H7 (cell line): ENCODE measurements around the gene PLA2G4B. TPM values are rescaled to one million over a fixed set of nuclear protein-coding genes. Genes with fewer than 3 reads are reported as not detected.
A peak's percentile ranks its signal among the peaks of the same experiment; 100 is the strongest.

ENCODE experiments used
- DNase-seq: peaks from one replicate; pipeline ENCODE4 v3.0.0; 2012
- H3K27me3 ChIP-seq: 2 replicates; pipeline ENCODE4 v1.6.0; 2011; ENCODE audit warnings: mild to moderate bottlenecking, low read length; ENCODE audit not compliant: control insufficient read depth, insufficient read depth
- H3K36me3 ChIP-seq: replicated peaks from 2 replicates; pipeline ENCODE4 v1.5.1; 2011; ENCODE audit warnings: low read length; ENCODE audit not compliant: control insufficient read depth, insufficient read depth
- H3K4me3 ChIP-seq: 2 replicates; pipeline ENCODE4 v1.5.1; 2011; ENCODE audit warnings: low read depth, mild to moderate bottlenecking, control low read depth, low read length, moderate library complexity; ENCODE audit not compliant: insufficient read depth
- total RNA-seq: library from RNA; depleted of rRNA; stranded (reverse); fragments of >200 nt; shearing (Covaris generic); gene quantifications from 2 replicates; pipeline ENCODE4 v1.2.3, GENCODE V29; 2014

Gene PLA2G4B
- total RNA-seq, 1 experiment from 2014 or later: 3.0 TPM

DNA sequence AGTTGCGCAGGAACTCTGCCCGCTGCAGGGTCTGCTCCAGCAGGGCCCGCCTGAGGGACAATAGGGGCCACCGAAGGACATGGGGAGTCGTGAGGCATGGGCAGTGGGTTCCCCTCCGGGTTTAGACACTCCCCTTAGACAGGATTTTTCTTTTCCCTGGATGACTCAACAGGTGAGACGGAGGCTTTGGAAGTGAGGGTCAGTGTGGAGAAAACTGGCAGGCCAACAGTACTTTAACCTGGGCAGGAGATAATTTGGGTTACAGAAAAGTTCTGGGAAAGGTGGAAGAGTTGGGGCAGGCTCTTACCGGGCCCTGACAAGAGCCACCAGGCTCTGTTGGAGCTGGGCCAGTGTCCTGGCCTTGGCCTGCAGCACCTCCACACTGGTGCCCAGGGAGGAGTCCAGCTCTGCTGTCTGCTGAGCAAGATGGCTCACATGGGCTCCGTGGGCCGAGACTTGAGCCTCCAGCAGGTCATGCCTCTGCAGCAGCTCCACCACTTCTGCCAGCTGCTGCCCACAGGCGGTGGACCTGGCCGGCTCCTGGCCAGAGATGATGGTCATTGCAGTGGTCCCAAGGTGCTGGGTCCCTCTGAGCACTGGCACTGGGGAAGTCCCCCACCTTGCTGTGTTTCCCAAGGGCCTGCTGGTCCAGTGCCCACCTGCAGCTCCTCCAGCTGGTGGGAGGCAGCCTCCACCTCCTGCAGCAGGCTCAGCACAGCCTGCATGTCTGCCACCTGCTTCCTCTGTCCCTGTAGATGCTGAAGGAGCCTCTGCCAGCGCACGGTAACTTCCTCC, 44.2 kb downstream of the PLA2G4B start:
- H3K27me3 ChIP-seq: peaks cover 19% of the 10 kb centered on the region; the same call in 1 of the 2 replicates
- no peak for DNase-seq
- no peaks in the 10 kb centered on the region for H3K36me3 ChIP-seq
- peak overlapping the region; percentile 37; the same call in 1 of the 2 replicates for H3K4me3 ChIP-seq

DNA sequence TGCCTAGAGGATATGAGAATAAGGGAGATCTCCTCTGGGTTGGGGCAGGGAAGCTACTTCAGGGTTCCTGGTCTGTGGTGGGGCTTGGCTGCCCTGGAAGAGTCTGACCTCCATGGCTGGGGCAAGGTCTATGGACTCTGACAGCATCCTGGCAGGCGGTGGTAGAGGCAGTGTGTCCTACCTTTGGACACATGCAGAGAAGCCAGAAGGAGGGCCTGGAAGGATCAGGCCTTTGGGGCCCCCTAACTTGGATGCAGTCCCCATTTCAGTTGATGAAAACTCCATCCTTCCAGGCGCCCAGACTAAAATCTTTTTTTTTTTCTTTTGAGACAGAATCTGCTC, 44.8 kb downstream of the PLA2G4B start:
- no peak overlapping the region for H3K4me3 ChIP-seq
- peaks cover 19% of the 10 kb centered on the region; the same call in 1 of the 2 replicates for H3K27me3 ChIP-seq
- no peaks in the 10 kb centered on the region for H3K36me3 ChIP-seq
- no peak for DNase-seq

DNA sequence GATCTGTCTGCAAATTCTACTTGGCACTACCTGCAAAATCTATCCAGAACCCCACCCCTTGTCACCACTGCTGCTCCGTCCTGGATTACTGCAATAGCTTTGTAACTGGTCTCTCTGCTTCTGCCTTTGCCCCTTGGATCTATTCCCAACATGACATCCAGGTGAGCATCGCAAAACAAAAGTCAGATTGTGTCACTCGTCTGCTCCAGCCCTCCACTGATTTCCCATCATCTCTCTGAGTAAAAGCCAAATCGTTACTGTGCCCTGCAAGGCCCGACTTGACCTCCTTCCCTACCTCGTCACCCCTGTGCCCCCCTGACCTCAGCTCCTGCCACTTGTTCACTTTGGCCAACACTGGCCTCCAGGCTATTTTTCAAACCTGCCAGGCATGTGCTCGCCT, 45.8 kb downstream of the PLA2G4B start:
- no peak for DNase-seq
- peaks cover 19% of the 10 kb centered on the region; the same call in 1 of the 2 replicates for H3K27me3 ChIP-seq
- no peak overlapping the region for H3K4me3 ChIP-seq
- no peaks in the 10 kb centered on the region for H3K36me3 ChIP-seq

DNA sequence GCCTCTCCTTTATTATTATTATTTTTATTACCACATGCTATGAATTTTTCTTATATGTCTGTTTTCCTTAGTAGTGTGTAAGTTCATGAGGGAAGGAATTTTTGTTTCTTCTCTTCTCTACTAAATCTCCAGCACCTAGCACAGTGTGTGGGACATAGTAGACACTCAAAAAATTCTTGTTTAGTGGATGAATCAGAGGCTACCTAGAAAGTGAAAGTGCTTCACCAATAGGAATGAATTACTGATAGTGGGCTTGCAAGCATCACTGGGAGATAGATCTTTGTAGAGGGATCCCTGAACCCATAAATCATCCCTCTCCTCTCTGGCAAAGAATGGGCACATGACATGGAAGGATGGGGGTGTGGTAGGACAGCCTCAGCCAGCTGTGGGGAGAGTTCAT, 46.7 kb downstream of the PLA2G4B start:
- Histone ChIP-seq H3K36me3 (no peaks in the 10 kb centered on the region), H3K27me3 (peaks cover 19% of the 10 kb centered on the region; the same call in 1 of the 2 replicates), H3K4me3 (no peak overlapping the region)
- DNase-seq: no peak

DNA sequence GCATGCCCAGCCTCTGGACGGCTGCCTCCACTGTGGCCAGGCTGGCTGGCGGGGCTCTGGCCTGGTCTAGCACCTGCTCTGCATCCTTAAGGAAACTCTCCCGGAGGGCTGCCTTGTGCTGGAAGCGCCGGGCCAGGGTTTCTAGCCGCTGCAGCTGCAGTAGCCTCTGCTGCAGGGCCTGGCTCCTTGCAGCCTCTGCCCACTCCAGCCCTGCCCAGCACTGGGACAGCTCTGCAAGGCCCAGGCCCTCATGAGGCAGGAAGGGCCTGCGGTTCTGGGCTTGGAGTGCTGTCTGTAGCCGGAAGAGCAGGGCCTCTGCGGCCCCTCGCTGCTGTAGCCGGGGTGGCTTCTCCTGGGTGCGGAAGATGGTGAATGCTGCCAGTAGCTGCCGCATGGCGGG, 47.2 kb downstream of the PLA2G4B start:
- peaks cover 17% of the 10 kb centered on the region; the same call in 1 of the 2 replicates for H3K27me3 ChIP-seq
- no peaks in the 10 kb centered on the region for H3K36me3 ChIP-seq
- H3K4me3 ChIP-seq: no peak overlapping the region
- no peak for DNase-seq

DNA sequence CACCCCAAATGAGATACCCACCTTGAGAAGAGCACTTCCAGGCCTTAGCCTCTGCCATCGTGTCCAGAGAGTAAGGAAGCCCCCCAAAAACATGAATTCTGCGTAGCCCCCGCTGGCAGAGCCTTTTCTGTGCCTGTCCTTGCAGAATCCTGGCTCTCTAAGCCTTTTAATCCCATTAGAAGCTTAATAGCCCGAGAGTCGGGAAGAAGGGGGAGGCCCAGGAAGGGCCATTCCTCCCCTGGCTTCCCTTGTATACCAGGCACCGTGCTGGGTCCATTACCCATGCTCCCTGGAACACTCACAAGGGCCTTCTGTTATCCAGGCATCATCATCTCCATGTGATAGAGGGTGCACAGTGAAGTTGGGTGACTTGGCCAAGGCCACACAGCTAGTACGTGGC, 48.1 kb downstream of the PLA2G4B start:
- Histone ChIP-seq H3K36me3 (no peaks in the 10 kb centered on the region), H3K27me3 (peaks cover 9% of the 10 kb centered on the region; the same call in 1 of the 2 replicates), H3K4me3 (no peak overlapping the region)
- no peak for DNase-seq

DNA sequence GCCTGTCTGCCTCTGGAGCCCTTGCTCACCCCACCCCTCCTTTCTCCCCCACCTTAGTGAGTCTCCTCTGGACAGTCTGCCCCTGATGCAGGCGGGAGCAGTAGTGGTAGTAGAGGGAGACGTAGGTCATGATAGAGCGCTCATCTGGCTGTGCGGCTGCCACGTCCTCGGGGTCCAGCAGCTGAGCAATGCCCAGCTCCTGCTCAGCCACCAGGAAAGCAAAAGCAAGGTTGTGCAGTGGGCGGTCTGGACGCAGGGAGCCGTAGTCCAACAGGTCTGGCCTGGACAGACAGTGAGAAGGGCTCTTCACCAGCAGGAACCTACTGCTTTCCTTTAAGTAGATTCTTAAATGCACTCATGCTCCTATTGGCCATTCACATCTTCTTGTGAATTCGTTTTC, 48.5 kb downstream of the PLA2G4B start:
- H3K27me3 ChIP-seq: peaks cover 9% of the 10 kb centered on the region; the same call in 1 of the 2 replicates
- no peaks in the 10 kb centered on the region for H3K36me3 ChIP-seq
- H3K4me3 ChIP-seq: no peak overlapping the region
- DNase-seq: no peak

DNA sequence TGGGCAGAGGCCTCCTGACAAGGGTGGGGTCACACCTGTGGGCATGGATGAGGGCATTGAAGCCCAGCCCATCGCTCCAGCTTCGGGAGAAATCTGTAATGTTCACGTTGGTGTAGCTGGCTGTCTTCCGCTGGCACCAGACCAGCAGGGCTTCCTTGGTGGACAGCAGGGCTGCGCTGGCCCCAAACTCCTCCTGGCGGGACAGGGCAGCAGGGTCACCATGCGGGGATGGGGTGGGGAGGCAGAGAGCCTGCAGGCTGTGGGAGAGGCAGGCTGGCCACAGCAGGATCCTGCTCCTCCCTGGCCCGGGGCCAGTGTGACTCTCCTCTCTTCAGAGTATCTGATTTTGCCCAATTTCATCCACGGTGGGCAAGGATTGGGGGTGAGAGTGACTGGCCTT, 49.2 kb downstream of the PLA2G4B start:
- Histone ChIP-seq H3K27me3 (peaks cover 3% of the 10 kb centered on the region; the same call in 1 of the 2 replicates), H3K4me3 (no peak overlapping the region), H3K36me3 (no peaks in the 10 kb centered on the region)
- peak; percentile 45 for DNase-seq

DNA sequence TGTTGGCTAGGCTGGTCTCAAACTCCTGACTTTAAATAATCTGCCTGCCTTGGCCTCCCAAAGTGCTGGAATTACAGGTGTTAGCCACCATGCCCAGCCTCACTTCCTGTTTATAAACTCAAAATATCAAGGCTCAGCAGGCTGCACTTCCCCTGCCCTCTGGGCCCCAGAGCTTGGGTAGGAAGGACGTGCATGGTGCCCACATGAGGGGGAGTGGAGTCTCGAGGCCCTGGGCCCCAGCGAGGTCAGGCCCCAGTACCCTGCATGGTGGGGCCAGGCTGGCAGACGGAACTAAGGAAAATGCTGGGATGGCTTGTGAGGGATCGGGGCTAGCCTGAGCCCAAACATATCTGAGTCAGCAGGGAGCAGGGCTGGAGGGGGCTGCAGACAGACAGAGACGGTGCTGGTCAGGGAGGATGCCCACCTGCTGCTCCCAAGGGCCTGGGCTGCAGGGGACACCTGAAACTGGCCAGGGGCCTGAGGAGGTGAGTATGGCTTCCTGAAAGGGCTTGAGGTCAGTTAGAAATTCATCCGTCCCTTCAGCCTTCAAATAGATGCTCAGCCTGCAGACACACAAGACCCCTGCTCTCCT, 50.1 kb downstream of the PLA2G4B start:
- Histone ChIP-seq H3K4me3 (no peak overlapping the region), H3K27me3 (no peaks in the 10 kb centered on the region), H3K36me3 (no peaks in the 10 kb centered on the region)
- peak; percentile 59 for DNase-seq

DNA sequence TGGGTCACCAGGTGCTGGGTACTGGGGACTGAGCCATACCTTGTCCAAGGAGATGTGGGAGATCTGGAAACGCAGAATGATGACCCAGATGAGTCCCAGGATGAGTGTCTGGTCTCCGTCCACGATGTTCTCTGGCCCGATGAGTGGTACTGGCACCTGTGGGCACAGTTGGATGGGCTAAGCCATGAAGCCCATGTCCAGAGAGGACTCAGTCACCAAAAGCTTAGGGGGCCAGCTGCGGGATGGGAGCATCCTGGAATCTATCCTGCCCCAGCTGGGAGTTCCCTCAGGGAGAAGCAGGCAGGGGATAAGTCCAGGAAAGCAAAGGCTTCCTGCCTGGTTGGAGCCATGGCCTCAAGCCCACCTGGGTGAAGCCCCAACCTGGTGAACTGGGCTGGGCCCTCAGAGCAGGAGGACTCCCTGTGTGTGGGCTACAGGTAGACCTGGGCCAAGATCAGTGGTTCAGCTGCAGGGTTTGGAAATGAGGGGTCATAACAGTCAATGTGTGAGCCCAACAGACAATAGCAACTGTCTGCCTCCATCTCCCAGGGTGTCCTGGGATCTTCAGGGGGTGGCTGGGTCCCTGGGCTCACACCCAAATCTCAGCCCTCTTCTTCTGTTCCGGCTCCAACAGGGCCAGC, 51.5 kb downstream of the PLA2G4B start:
- Histone ChIP-seq H3K36me3 (no peaks in the 10 kb centered on the region), H3K27me3 (no peaks in the 10 kb centered on the region), H3K4me3 (no peak overlapping the region)
- no peak for DNase-seq

DNA sequence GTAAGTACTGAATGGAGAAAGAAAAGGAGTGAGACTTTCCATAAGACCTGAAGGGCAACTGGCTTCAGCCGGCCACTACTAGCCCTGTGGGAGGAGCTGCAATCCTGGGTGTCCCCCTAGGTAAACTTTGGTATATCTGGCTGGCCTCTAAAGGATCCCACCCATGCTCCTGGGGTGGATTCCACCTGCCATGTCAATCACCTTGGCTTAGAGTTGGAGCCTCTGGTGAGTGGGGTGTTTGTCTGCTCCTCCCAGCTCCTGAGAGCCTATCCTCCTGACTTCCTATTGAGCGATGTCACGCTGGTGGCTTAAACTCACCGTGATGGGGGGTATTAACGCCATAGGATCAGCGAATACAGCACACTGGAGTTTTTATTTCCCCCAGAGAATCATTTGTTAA, 52.6 kb downstream of the PLA2G4B start:
- peak; percentile 62 for DNase-seq
- Histone ChIP-seq H3K4me3 (no peak overlapping the region), H3K36me3 (no peaks in the 10 kb centered on the region), H3K27me3 (no peaks in the 10 kb centered on the region)

DNA sequence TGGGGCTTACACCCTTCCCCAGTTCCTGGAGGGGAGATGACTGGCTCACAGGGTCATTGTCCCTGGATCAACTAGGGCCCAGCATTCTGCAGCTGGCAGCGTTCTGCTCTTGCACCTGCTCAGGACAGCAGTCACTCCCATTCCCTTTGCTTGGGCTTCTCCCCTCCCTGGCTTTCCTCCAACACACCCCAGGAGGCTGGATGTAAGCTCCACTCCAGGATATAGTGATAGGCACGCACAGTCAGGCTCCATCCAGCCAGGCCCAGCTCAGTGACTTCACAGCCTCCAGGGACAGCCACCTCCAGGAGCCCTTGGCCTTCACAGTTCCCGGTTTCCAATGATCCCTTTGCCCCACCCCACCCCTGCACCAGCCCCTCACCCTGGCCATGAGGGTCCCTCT, 53.3 kb downstream of the PLA2G4B start:
- H3K27me3 ChIP-seq: no peaks in the 10 kb centered on the region
- no peak for DNase-seq
- no peak overlapping the region for H3K4me3 ChIP-seq
- H3K36me3 ChIP-seq: no peaks in the 10 kb centered on the region

DNA sequence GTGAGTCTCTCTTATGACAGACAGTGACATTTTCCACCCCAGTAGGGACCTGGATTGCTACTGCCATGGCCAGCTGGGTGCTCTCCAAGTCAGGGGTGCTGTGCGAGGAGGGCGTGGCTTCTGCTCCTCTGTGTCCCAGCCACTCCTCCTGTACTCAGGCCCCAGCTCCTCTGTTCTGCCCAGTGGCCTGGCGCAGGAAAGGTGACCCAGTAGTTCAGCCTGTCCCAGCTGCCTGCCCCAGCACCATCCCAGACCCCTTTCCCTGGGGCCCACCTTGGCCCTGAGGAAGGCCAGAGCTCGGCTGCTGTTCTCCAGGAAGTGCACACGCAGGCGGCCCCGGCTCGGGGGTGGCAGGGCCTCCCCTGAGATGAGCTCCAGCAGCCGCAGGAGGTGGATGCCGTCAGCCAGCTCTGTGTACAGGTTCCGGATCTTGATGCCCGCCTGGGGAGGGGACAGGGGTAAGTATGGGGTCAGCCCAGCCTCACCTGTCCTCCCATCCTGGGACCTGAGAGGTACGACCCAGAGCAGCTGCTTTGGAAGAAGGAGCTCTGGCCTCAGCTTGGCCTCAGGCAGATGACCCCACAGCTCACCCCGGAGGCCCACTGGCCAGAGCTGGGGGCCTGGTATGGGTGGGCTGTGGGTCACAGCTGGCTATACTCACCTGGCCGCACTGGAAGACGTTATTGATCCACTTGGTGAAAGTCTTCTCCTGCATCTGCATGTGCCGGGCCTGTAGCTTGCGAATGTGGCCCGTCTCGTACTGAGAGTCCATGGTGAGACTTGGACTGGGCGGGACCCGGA, 54.2 kb downstream of the PLA2G4B start:
- no peaks in the 10 kb centered on the region for H3K36me3 ChIP-seq
- peak; percentile 66 for DNase-seq
- H3K27me3 ChIP-seq: no peaks in the 10 kb centered on the region
- H3K4me3 ChIP-seq: no peak overlapping the region

DNA sequence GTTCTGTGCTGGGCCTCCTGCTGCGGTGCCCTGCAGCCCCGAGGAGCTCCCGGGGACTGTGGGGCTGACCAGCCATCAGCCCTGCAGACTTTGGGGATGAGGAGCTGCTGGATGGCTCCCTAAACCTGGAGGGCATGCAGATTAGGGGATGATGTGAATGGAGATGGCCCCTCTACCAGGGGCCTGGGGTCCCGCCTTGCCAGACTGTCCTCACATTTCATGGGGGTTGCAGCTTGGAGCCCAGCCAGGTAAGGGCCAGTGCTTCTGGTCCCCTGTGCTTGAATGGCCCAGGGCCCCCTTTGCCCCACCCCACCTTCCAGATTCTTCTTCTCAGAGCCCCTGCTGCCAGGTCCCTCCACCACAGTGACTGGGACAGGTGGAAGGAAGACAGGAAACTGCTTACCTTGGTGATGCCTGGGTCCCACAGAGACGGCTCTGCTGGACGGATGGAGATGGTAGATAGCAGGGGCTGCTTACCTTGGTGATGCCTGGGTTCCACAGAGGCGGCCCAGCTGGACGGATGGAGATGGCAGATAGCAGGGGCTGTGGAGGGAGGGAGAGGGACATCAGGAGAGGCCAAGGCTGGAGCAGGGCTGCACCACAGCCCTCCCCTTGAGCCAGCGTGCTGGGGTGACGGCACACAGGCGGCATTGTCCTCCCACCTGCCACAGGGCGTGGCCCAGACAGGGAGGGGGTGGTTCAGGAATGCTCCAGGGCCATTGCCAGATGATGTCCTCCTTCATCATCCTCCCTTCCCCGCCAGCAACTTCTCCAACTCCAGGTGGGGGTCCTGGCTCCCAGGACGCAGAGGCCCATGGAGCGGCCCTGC, 55.0 kb downstream of the PLA2G4B start, which contains the start of gene SPTBN5:
SPTBN5 (minus strand) TSS at position 632 of the 829 bp plus-strand sequence; CDS start at position 76, 556 bp downstream.
- no peak within 1 kb of the TSS for H3K4me3 ChIP-seq
- DNase-seq: peak; percentile 57
- H3K36me3 ChIP-seq: no peaks in the 10 kb centered on the region
- H3K27me3 ChIP-seq: no peaks in the 10 kb centered on the region
